ENCODE results near the gene TOR4A. TPM values are rescaled to one million over a fixed set of nuclear protein-coding genes. Genes with fewer than 3 reads are reported as not detected.
A peak's percentile ranks its signal among the peaks of the same experiment; 100 is the strongest.

The TOR4A gene
- total and polyA plus RNA-seq, 9 of the 15 experiments (the other 6 are each of a cell fraction or from before 2014, with no cell fraction given), result 3.9 to 49.2 (median 8.8) TPM

- TF ChIP-seq ZNF407 (IDR thresholded peaks at IDR 0.05; ENCODE audit: low read depth) (no peak), ZNF134 (CRISPR knock-in tag; conservative IDR thresholded peaks at IDR 0.05) (no peak), EZH2 (IDR thresholded peaks at IDR 0.05; ENCODE audit: borderline replicate concordance, low read depth, low read length) (no peak), TRIM25 (IDR thresholded peaks at IDR 0.05; ENCODE audit: borderline replicate concordance) (no peak), MBD2 (IDR thresholded peaks at IDR 0.05; ENCODE audit: borderline replicate concordance, low read depth) (no peak), ZFP30 (CRISPR knock-in tag; IDR thresholded peaks at IDR 0.05; ENCODE audit: borderline replicate concordance) (no peak), FOXJ3 (CRISPR knock-in tag; IDR thresholded peaks at IDR 0.05) (no peak), ATF7 (IDR thresholded peaks at IDR 0.05) (peak; percentile 82; the same call in 1 of the 2 replicates), DACH1 (IDR thresholded peaks at IDR 0.05; ENCODE audit: partially characterized antibody) (peak; percentile 62), HIVEP1 (CRISPR knock-in tag; IDR thresholded peaks at IDR 0.05) (no peak), HDAC2 (IDR thresholded peaks at IDR 0.05) (0 out of 2 replicates have a peak, but pooled peaks have one; percentile 72), BRF1 (IDR thresholded peaks at IDR 0.05; ENCODE audit: borderline replicate concordance, extremely low read depth, insufficient read length) (no peak), WHSC1 (IDR thresholded peaks at IDR 0.05; ENCODE audit: low read length) (no peak), SRF (CRISPR knock-in tag; IDR thresholded peaks at IDR 0.05) (0 out of 4 replicates have a peak, but pooled peaks of 1 of the 2 experiments have one; percentile 50), NR4A1 (CRISPR knock-in tag; IDR thresholded peaks at IDR 0.05) (no peak), NR4A1 (tag; IDR thresholded peaks at IDR 0.05) (peak; percentile 74; the same call in 1 of the 2 replicates), CBX8 (IDR thresholded peaks at IDR 0.05; ENCODE audit: borderline replicate concordance, extremely low read depth, low read depth, low read length, poor library complexity, severe bottlenecking) (no peak), BCOR (IDR thresholded peaks at IDR 0.05) (no peak), STAT5A (IDR thresholded peaks at IDR 0.05; ENCODE audit: borderline replicate concordance, low read length) (no peak; the same call in 1 of the 2 replicates)
Observed at GRCh38 chr9:137236238-137236935, 41.1 kb upstream of the TOR4A start (continued).
